IPS DF 6.9 (cell line): Measurements from ENCODE around the gene THSD1.
"Not testable (repeated sequence)": the region's sequence is repeated elsewhere in the genome, so short reads cannot be mapped to it uniquely, and the experiment has no call there.

ENCODE experiments used
- DNase-seq: peaks from one replicate; pipeline ENCODE4 v3.0.0-alpha.2; 2013; ENCODE audit warnings: low read depth, low spot score
- H3K27ac ChIP-seq: one replicate; pipeline ENCODE4 v1.5.1; 2013; ENCODE audit warnings: low read length, control low read depth
- H3K27me3 ChIP-seq: 2 replicates; pipeline ENCODE4 v1.6.1; 2013; ENCODE audit warnings: mild to moderate bottlenecking, low read length; ENCODE audit not compliant: control insufficient read depth, insufficient read depth
- H3K36me3 ChIP-seq: 2 replicates; pipeline ENCODE4 v1.6.1; 2013; ENCODE audit warnings: low read length; ENCODE audit not compliant: control insufficient read depth, insufficient read depth
- H3K4me1 ChIP-seq: 2 replicates; pipeline ENCODE4 v1.6.1; 2013; ENCODE audit warnings: low read length; ENCODE audit not compliant: control insufficient read depth, insufficient read depth
- H3K4me3 ChIP-seq: 2 replicates; pipeline ENCODE4 v1.5.1; 2013; ENCODE audit warnings: mild to moderate bottlenecking, low read length
- H3K9me3 ChIP-seq: 2 replicates; pipeline ENCODE4 v1.6.1; 2013; ENCODE audit warnings: low read length, inconsistent platforms; ENCODE audit not compliant: control insufficient read depth, insufficient read depth
- WGBS: extraction: QIAGEN DNeasy Blood & Tissue Kit; methylation state at CpG from one replicate; pipeline ENCODE4 v1.1.7; 2013; ENCODE audit warnings: mixed read lengths, missing lambda C conversion rate; ENCODE audit not compliant: insufficient read length, insufficient coverage; 5-methylcytosine and 5-hydroxymethylcytosine counted together

THSD1 gene

DNA sequence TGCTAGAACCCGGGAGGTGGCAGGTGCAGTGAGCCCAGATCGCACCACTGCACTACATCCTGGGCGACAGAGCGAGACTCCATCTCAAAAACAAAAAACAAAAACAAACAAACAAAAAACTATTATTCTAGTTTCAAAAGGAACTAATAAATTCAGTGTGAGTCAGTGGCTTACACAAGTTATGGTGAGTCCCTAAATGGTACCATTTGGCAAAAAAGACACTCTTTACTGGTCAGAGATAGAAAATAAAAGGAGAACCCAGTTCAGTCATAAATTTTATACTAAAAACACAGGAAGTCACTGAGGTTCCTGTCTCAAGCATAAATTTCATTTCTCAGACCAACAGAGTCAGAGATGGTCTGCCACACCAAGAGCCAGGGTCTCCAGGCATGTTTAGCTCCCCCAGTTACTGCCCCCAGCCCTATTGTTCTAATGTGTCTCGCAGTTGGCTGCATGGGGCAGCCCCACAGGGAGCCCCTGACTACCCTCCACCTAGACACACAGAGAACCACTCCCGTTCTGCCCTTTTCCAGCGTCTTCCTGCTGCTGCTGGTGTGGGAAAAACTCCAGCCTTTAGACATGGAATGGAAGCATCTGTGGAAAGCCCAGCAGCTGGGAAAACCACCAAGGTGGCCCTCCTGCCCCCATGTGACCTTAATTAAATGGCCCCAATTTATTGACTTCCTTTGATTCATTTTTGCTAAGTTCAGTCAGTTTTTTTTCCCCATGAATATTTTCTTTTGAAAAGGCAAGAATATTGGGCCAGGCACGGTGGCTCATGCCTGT is 12.2 kb downstream of the THSD1 start:
- DNase-seq, result no peak
- no peaks in the 10 kb centered on the region for H3K27me3 ChIP-seq
- H3K27ac ChIP-seq, result no peak overlapping the region
- no peak overlapping the region for H3K4me3 ChIP-seq
- H3K9me3 ChIP-seq, result no peaks in the 10 kb centered on the region
- H3K4me1 ChIP-seq, result no peaks in the 10 kb centered on the region
- no peaks in the 10 kb centered on the region for H3K36me3 ChIP-seq
- WGBS, result no CpG with 5 or more reads among the region's 8 CpGs

DNA sequence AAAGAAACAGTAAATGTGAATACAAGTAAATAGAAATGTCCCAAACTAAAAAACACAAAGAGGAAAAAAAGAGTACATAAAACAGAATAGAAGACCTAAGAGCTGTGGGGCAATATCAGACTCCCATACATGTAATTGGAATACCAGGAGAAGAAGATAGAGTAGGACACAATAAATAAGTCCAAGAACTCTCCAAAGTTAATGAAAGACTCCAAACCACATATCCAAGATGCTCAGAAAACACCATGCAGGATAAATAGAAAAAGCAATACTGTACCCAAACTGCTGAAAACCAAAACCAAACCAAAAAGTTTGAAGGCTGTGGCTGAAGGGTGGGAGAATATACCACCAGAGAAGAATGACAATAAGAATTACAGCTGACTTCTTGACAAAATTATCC is 18.3 kb downstream of the THSD1 start:
- Histone ChIP-seq H3K27me3 (no peaks in the 10 kb centered on the region), H3K36me3 (no peaks in the 10 kb centered on the region), H3K4me1 (no peaks in the 10 kb centered on the region), H3K9me3 (no peaks in the 10 kb centered on the region), H3K27ac (no peak overlapping the region), H3K4me3 (no peak overlapping the region)
- no peak for DNase-seq

DNA sequence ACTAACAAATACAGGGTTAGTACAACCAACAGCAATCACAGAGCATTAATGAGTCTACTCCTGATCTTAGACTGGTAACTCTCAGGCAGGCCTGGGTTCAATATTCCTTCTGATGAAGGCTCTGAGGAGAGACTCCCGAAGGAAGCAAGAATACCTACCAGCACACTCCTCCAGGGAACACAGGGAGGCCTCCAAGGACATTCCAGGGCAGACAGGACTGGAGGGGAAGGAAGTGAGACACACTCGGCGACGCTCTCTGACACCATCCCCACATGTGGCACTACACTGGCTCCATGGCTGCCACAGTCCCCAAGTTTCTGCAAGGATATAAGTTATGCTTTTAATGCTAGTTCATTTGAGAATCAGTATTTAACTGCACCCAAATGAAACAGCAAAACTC is 20.1 kb downstream of the THSD1 start:
- H3K36me3 ChIP-seq, result no peaks in the 10 kb centered on the region
- H3K9me3 ChIP-seq, result no peaks in the 10 kb centered on the region
- DNase-seq, result no peak
- WGBS, result no CpG with 5 or more reads among the region's 4 CpGs
- H3K4me3 ChIP-seq, result no peak overlapping the region
- no peak overlapping the region for H3K27ac ChIP-seq
- H3K27me3 ChIP-seq, result no peaks in the 10 kb centered on the region
- H3K4me1 ChIP-seq, result no peaks in the 10 kb centered on the region

DNA sequence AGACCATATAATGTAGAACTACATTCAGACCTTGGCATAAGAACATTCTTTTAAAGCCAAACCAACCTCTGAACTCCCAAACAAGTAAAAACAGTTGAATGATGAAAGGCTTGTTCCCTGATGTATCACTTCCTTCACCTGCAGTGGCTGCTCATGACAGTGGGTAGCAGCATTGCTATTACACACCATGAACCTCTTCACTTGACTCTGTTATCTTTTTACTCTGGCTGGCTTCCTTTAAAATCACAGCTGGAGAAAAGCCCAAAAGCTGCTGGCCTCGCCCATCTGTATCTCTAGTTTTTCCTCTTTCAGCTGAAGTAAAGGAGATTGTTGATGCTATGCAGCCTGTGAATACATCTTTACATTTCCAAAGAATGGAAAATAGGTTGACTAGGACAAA is 22.6 kb downstream of the THSD1 start:
- Histone ChIP-seq H3K27ac (no peak overlapping the region), H3K9me3 (no peaks in the 10 kb centered on the region), H3K36me3 (no peaks in the 10 kb centered on the region), H3K4me3 (no peak overlapping the region), H3K27me3 (no peaks in the 10 kb centered on the region), H3K4me1 (no peaks in the 10 kb centered on the region)
- WGBS, result no CpG with 5 or more reads among the region's 1 CpG
- DNase-seq, result no peak

DNA sequence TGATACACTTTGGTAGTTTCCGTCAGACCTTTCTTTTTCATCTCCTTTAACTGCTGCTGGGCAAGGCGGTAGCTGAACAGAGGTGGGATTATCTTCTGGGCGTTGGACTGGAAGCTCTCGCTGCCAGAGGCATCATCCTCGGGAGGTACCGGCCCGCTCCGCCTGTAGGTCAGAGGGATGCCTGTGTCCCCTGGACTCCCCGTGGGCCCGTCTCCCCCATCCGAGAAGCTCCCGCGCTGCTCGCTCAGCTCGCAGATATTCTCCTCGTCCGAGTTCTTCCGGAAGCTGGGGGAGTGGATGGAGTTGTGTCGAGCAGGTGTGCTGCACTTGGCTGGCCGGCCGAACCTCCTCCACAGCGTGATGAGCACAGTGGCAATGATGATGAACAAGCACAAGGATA is 27.7 kb downstream of the THSD1 start:
- no peak for DNase-seq
- Histone ChIP-seq H3K27me3 (no peaks in the 10 kb centered on the region), H3K4me3 (no peak overlapping the region), H3K27ac (no peak overlapping the region), H3K9me3 (no peaks in the 10 kb centered on the region), H3K36me3 (no peaks in the 10 kb centered on the region), H3K4me1 (no peaks in the 10 kb centered on the region)
- no CpG with 5 or more reads among the region's 22 CpGs for WGBS

DNA sequence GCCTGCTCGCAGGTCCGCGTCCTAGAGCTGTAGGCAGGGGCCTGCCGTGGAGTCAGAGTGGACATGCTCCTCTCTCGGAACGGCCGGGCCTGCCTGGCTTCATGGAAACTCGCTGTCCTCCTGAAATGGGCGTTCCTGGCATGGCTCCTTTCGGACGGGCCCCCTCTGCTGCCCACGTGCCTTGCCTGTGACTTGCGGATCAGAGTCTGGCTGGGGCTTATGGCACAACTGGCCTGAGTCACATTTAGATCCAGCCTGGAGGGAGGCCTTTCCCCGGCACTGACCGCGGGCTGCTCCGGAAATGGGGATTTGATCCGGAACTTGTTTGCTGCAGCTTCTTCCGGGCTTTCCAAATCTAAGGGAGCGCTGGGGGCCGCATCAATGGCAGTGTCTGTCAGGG is 28.1 kb downstream of the THSD1 start:
- Histone ChIP-seq H3K4me3 (no peak overlapping the region), H3K36me3 (no peaks in the 10 kb centered on the region), H3K9me3 (no peaks in the 10 kb centered on the region), H3K27ac (no peak overlapping the region), H3K4me1 (no peaks in the 10 kb centered on the region), H3K27me3 (no peaks in the 10 kb centered on the region)
- no peak for DNase-seq
- WGBS, result no CpG with 5 or more reads among the region's 21 CpGs

DNA sequence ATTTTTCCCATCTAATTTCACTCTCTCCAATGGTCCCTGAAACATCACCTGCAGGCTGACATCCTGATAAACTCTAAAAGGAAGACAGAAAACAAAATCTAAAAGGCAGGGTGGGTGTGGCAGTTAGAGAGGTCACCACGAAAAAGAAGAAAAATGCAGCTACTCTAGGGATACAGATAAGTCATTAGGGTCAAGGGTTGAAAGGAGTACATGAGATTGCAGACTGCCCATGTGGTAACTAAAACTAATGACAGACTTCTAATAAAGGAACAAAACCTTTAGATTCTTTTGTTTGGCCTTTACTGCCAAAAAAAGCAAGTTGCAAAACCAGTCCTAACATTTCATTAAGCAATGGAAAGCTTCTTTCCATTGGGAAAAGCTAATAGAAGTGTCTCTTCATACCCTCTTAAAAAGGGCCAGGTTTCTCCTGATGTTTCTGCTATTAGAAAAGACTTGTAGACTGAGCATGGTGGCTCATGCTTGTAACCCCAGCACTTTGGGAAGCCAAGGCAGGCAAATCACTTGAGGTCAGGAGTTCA is 31.0 kb downstream of the THSD1 start:
- no peak for DNase-seq
- Histone ChIP-seq H3K27me3 (no peaks in the 10 kb centered on the region), H3K9me3 (no peaks in the 10 kb centered on the region), H3K4me3 (no peak overlapping the region), H3K36me3 (no peaks in the 10 kb centered on the region), H3K4me1 (no peaks in the 10 kb centered on the region), H3K27ac (no peak overlapping the region)
- WGBS, result no CpG with 5 or more reads among the region's 1 CpG

DNA sequence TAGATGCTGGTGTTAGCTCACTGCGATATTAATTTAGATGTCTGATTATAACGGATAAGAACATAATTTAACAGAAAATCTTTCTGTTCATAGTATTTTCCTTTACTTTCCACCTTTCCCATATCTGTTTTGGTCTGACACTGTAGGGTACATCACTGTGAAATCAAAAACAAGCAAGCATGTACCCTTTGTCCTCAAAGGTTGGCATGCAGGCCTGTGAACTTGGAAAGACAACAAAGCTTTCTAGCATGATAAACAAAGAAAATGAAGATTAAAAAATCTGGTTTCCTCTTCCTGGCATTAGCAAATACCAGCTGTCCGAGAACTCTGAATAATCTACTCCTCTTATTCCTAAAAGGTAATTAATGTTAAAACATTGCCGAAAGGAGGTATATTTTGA is 31.6 kb downstream of the THSD1 start:
- Histone ChIP-seq H3K27ac (no peak overlapping the region), H3K4me3 (no peak overlapping the region), H3K36me3 (no peaks in the 10 kb centered on the region)

DNA sequence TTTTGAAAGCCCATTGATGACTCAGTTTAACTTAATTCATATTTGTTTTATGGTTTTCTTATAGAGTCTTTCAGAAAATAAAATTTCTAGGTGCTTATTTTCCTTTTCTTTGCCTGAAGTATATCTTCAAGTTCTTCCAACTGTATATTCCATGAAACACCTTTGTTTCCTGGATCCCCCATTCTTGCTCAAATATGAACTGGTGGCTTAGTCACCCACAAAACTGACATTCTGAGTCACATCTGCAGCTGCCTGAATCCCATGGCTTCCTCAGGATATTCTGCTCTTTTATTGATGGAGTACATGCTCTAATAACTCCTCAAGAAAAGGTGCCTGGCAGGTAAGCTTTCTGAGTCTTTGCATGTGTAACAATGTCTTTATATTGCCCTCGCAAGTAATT is 32.7 kb downstream of the THSD1 start:
- not testable (repeated sequence) for H3K4me1 ChIP-seq, DNase-seq, H3K36me3 ChIP-seq, H3K27me3 ChIP-seq, H3K27ac ChIP-seq, H3K4me3 ChIP-seq, H3K9me3 ChIP-seq
- WGBS, result no CpG with 5 or more reads among the region's 1 CpG

More for the DNA sequence above, 31.6 kb downstream of the THSD1 start:
- H3K4me1 ChIP-seq, result no peaks in the 10 kb centered on the region
- no CpG with 5 or more reads among the region's 4 CpGs for WGBS
- no peaks in the 10 kb centered on the region for H3K27me3 ChIP-seq
- DNase-seq, result no peak
- no peaks in the 10 kb centered on the region for H3K9me3 ChIP-seq

DNA sequence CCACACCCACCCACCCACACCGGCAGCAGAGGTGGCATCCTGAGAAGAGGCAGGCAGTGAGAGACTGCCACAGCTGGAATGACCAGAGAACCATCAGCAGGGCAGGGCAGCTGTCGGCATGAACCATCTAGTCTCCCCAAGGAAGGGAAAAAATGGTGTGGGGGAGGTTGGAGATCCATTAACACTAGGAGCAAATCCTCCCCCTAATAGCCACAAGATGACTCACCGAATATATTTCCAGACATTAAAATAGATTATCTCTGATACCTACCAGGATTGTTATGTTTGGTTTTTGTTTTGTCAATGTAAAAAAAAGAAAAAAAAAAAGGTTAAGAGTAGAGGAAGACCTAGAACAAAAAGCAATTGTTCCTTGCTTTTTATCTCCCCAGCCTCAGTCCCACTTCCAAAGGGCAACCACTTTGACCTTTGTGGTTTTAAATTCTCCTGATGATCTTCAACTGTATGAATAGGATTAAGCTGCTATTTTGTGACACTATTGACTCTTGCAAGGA is 34.2 kb downstream of the THSD1 start:
- Histone ChIP-seq H3K4me1 (no peaks in the 10 kb centered on the region), H3K9me3 (no peaks in the 10 kb centered on the region), H3K4me3 (no peak overlapping the region), H3K27ac (no peak overlapping the region), H3K27me3 (no peaks in the 10 kb centered on the region), H3K36me3 (no peaks in the 10 kb centered on the region)
- no CpG with 5 or more reads among the region's 3 CpGs for WGBS
- DNase-seq, result no peak

DNA sequence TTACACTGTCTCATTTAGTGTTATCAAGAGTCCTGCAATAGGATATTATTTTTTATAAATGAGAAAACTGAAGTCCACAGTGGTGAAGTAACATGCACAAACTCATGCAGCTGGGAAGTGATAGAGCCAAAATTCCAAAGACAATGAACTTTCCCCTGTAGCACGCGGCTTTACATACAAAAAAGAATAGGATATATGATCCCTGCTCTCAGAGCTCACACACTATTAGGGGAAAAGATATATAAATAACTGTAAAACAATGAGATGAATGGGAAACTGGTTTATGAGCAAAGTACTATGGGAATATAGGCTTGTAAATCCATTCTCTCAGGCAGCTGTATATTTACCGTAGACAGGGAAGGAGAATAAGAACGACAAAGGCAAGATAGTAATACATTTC is 39.7 kb downstream of the THSD1 start:
- H3K4me1 ChIP-seq, result no peaks in the 10 kb centered on the region
- no peak for DNase-seq
- H3K27me3 ChIP-seq, result no peaks in the 10 kb centered on the region
- no peaks in the 10 kb centered on the region for H3K36me3 ChIP-seq
- no peak overlapping the region for H3K4me3 ChIP-seq
- H3K9me3 ChIP-seq, result no peaks in the 10 kb centered on the region
- H3K27ac ChIP-seq, result no peak overlapping the region
- WGBS, result no CpG with 5 or more reads among the region's 4 CpGs
